HG03354 (cell line): ENCODE data around the gene ERP27.

Experiments
- ATAC-seq: cut with Tn5 transposase; IDR thresholded peaks from one replicate; pipeline ENCODE4 v1.9.1; 2021; ENCODE audit warnings: mild to moderate bottlenecking; ENCODE audit not compliant: unreplicated experiment, poor library complexity, severe bottlenecking

ERP27 gene

DNA sequence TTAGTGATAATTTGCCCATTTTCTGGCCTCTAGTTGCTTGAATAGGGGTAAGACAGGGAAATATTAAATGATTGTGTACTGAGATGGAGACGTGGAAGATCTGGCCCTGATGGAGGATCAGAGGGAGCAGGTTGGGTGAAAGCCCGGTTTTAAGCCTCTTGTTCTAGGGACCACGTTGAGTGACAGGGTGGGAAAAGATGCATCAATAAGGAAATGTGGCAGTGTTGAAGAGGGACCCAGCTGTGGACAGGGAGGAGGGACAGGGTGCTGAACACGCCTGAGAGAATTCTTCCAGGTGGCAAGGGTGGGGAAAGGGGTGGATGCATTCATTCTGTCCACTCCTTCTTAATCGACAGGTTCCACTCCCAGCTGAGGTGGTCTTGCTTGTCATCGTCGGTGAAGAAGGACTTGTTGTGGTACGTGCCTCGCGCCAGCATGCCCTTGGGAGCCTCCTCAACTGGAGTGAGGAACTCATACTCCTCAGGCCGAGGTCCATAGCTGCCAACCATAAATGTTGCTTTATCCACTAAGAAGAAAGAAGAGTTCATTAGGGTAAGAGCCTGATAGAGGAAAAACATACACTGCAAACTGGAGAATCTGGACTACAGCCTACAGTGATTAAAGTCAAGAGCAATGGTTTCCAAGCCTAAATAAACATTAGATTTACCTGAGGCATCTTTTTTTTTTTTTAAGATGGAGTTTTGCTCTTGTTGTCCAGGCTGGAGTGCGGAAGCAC is 4.0 kb upstream of the ERP27 start:
- ATAC-seq = no peak

DNA sequence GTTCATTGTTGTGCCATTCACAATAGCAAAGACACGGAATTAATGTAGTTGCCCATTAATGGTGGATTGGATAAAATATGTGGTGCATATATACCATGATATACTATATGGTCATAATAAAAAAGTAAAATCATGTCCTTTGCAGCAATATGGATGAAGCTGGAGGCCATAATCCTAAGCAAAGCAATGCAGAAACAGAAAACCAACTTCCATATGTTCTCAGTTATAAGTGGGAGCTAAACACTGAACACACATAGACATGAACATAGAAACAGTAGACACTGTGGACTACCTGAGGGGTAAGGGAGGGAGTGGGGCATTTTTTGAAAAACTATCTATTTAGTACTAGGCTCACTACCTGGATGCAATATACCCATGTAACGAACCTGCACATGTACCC is 3.0 kb upstream of the ERP27 start:
- ATAC-seq = no peak

DNA sequence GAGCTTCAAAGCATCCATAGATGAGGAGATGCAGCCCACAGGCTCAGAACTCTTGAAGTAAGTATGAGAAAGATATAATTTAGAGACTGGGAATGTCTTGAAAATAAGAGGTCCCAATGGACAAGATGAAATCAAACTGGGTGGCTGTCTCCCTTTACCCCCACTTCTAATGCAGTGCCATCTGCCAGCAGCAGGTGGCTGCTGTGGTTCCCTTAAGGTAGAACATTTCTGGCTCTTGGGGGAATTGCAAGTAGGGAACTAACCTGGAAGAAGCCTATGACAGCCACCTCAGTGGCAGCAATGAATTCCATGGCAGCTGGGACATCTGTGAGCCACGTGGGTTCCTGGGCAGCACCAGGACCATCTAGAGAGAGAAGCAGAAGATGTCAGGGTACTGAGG is 648 bp downstream of the ERP27 start:
- peak; percentile 52 for ATAC-seq

DNA sequence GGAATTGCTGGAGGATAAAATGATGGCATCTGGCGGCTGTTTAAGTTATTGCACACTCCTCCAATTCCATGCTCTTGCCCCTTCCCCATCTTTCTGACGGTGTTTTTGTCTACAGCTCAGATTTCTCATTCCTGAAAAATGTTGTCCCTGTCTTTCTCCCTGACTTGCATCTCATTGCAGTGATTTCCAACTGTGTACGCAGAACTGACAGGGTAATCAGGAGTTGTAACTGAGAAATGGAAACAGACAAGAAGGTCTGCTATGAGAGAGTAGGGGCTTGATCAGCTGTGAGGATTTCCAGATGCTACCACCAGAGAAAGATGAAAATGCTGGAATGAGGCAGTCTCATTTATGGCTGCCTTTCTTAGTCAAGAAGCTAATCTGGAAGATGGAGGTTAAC is 1.3 kb downstream of the ERP27 start:
- ATAC-seq = no peak

DNA sequence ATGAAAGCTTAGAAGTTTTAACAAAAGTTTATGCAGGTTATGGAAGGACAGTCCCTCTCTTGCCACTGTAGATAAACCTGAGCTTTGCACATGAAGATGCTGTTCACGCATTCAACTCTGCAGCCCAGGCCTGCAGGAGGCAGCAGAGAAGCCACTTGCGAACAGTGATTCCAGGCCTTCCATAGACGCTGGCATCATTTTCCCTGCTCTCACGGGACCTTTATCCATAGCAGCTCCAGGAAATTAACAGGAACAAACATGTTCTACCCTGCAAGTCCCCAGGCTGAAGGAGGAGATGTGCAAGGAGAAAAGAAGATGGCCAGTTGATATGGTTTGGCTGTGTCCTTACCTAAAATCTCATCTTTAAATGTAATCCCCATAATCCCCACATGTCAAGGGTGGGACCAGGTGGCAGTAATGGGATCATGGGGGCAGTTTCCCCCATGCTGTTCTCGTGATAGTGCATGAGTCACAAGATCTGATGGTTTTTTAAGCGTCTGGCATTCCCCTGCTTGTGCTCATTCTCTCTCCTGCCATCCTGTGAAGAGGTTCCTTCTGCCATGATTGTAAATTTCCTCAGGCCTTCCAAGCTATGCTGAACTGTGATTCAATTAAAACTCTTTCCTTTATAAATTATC is 2.0 kb downstream of the ERP27 start:
- ATAC-seq = no peak

DNA sequence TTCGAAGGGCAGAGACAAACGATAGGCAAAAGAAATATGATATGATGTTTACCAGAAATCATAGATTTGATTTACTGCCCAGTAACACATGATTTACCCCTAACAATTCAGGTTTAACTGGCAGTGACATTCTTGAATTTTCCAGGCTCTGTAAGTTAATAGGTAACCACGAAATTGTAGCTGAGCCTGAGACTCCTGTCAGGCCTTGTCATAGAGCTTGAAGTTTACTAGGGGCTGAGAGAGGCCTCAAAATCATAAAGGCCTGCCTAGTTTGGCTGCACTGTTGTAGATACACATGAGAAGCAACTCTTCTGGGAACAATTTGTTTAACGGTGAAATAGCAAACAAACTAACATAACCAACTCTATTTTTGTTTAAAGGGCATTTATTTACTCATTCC is 3.3 kb downstream of the ERP27 start:
- ATAC-seq = no peak

DNA sequence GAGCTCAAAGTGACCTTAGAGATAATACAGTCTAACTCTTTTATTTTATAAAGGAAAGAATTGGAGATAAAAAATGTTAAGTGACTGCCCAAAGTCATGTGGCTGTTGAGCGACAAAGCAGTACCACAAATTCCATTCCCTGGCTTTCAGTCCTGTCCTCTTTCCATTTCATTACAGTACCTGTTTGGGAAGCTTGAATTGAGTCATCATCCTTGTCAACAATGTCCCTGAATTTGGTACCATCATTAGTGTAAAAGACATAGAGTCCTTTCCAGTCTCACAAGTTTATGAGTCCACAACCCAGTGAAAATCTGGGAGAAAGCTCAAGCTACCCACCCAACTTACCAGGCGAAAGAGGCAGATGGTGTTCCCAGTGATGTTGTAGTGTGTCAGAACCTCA is 3.8 kb downstream of the ERP27 start:
- ATAC-seq = no peak

DNA sequence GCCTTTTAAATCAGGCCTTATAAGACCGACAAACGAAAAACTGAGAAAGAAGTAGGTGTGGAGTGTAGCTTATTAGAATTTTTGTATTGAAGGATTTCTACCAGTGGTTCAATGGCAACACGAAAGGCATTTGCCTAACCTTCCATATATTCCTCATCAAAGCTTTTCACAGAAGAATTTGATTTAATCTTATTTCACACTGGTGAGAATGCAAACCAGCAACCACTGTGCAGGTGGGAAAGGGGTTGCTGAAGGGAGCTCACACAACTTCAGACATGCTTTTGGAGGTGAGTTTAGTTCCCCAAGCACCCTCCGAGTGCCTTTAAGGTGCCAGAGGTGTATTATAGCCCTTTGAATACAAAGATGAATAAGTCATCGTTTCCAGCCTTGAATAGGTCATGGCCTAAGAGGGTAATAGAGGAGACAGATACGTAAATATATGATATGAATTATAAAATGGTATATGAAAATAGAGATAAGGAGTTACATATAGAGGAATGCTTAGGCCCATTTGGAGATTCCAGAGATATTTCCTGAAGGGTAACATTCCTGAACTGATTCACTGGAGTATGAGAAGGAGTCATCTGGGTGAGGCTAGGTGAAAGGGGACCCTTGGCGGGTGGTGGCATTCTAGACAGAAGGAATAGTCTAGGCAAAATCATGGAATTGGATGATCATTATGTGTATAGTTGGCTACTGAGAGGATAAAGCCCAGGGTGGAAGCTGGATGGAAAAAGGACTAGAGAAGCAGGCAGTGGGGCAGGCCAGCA is 6.4 kb downstream of the ERP27 start:
- no peak for ATAC-seq

DNA sequence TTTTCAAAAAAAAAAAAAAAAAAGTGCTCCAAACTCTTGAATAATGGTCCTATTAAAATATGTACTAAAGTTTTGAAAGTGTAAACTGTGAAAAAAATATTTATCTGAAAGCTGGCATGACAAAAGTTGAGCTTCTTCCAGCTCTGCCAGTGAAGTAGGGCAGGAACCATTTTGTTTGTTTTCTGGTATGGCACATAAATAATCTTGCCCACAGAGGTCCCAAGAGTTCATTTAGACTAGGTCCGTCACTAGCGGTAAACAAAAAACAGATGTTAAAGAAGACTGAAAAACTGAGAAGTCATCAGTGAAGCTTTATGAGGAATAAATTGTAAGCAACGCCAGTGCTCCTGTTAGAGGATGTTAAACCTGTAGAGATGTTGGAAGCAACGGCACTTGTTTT is 7.0 kb downstream of the ERP27 start:
- no peak for ATAC-seq

DNA sequence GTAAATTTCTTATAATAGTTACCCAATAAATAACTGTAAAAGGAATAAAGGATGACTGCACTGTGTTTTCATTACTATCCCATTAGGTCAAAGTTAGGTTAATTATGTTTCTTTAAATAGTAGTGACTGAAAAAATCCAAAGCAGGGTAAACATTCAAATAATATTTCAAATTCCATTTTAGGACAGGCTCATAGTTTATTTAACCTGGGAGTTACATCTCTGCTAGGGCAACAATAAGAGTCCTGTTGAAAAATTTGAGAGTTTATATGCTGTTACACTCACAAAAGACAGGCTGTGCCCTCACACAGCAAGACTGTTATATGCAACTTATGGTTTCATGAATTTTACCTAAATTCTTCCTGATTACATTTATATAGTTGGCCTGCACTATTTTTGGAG is 8.0 kb downstream of the ERP27 start:
- ATAC-seq = no peak

DNA sequence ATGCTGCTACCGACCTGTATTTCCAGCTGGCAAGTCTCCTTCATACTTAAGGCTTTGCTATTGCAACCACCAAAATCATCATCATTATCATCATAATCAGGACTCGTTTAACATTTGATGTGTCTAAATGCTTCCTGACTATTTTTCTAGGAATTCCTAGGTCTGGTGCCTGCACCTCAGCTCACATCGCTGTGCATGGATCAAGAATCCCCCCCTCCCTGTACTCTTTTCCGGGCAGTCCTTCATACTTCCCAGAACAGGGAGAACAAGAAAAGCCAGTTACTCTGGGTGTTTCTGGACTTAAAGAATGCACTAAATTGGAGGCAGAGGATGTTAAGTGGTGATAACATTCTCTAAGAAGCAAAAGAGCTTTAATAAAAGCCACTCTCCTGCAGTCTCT is 9.4 kb downstream of the ERP27 start:
- ATAC-seq = no peak

DNA sequence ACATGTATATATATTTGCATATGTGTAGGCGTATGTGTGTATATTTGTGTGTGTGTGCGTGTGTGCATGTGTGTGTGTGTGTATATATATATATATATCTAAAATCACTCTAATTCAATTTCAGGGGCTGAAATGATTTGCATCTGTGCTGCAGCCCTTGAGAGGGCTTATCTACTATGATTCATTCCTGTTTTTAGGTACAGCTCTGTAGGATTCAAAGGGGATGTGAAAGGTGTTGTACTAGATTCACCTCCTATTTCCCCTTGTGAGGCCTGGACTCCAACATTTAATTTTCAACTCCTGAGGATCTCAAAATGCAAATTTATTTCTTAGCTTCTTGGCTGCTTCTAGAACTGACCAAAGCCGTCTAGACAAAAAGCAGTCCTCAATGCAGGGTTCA is 11.1 kb downstream of the ERP27 start:
- no peak for ATAC-seq

DNA sequence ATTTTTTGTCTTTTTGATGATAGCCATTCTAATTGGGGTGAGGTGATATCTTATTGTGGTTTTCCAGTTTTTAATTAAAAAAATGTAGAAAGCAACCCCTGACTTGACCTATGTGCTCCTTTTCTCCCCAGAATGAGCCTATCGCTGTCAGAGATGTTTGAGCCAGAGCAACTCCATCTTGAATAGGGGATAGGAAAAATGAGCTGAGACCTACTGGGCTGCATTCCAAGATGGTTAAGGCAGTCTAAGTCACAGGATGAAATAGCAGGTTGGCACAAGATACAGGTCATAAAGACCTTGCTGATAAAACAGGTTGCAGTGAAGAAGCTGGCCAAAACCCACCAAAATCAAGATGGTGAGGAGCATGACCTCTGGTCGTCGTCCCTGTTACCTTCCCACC is 13.8 kb downstream of the ERP27 start:
- ATAC-seq = no peak

DNA sequence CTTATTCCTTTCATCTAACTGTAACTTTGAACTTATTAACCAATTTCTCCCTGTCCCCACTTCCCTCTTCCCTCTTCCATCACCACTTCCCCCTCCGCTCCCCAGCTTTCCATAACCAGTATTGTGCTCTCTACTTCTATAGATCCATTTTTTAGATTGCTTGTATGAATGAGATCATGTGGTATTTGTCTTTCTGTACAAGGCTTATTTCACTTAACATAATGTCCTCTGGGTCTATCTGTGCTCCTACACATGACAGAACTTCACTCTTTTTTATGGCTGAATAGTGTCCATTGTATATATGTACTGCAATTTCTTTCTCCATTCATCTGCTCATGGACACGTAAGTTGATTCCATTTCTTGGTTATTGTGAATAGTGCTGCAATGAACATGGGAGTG is 14.4 kb downstream of the ERP27 start:
- ATAC-seq = no peak

DNA sequence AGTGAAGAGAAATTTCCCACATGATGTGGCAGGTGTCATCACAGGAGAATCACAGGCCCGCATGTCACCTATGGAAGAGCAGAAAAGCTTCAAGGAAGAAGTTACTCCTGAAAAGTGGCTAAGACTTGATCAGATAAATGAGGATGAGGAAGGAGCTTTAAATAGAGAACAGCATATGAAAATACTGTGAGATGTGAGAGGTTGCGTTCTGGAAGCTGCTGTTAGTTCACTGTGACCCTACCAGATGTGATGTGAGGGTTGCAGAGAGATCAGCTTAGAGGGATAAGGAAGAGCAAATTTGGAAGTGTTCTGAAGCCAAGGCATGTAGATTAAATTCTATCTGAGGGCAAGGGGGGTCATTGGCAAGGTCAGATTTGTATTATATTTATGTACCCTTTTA is 17.1 kb downstream of the ERP27 start:
- ATAC-seq = no peak

DNA sequence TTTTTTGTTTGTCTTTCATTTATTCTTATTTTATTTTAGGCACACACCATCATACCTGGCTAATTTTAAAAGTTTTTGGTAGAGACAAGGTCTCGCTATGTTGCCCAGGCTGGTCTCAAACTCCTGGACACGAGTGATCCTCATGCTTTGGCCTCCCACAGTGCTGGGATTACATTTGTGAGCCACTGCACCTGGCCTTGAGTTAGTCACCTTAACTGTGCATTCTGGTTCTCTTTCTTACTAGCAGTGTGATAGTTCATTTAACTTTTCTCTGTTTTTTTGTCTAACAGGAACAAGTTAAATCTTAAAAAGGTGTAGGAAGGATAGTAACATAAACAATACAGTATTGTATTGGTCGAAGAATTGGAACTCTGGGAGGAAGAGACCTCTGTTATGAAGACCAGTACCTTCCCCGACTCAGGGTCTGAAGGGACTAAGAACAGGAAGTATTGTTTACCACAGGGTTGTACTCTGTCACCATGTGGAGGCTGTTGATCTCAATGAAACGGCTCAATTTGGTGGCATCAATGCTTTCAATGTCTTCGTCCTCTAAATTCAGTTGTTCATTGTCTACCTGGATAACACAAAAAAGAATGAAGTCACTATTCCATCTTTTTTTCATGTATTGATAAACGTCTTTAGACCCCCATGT is 17.7 kb downstream of the ERP27 start:
- ATAC-seq = no peak

DNA sequence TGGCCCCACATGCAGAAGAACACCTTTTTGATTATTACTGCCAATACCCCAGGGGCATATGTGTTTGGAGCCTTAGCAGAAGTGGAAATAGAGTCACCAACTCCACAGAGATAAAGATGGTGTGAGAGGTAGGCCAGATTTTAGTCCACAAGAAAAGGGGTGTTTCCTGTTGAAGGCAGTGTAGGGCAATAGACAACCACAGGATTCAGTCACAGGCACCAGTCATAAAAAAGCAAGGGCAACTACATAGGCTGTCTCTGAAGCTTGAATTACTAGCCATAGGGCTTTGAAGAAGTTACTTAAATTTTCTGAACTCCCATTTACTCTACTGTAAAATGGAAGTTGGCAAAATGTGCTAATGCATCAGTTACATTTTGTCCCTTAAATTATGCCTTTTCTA is 18.9 kb downstream of the ERP27 start:
- no peak for ATAC-seq

DNA sequence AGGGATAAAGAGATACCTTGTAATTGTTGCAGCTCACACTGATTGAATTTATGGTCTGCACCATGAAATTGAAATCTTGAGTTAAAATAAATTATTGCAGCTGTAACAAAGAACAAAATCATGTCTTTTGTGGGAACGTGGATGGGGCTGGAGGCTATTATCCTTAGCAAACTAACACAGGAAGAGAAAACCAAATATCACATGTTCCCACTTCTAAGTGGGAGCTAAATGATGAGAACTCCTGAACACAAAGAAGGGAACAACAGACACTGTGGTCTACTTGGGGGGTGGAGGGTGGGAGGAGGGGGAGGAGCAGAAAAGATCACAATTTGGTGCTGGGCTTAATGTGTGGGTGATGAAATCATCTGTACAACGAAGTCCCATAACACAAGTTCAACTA is 22.6 kb downstream of the ERP27 start:
- ATAC-seq = no peak

DNA sequence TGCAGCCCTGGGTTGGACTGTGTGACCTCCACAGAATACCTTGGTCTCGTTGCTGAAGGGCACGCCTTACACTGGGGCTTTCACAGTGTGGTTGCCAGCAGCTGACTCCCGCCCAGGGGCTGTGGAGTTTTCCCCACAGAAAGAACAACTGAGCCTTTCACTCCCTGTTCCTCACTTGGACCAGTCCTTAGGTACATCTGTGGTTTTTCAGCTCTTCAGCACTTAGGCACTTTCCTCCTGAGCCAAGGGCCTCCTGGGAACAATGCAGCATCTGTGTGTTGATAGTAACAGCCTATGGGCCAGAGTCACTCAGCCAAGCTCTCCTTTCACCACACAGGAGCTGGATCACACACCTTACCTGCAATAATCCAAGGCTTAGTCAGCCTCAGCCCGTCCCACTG is 25.0 kb downstream of the ERP27 start:
- ATAC-seq = no peak

DNA sequence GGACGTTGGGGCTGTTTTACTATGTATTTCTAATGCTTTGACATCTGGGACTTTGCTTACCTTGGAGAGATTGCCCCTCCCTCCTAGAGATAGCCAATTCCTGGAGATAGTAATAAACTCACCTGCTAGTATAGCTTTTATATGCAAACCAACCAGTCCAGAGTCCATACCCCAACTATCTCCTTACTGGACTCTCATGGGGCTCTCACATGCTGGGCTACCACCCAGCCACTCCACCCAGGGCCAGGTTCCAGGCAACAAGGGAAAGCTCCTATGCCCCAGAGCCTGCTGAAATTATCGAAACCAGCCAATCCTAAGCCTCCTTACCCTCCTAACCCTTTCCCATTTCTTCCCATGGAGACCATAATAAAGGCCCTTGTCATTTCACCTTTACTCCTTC is 27.2 kb downstream of the ERP27 start:
- no peak for ATAC-seq
